H9 (cell line): Measurements from ENCODE around the gene SLC16A7. TPM values are rescaled to one million over a fixed set of nuclear protein-coding genes. Genes with fewer than 3 reads are reported as not detected.

Source experiments
- DNase-seq: peaks from one replicate; pipeline ENCODE4 v3.0.0-alpha.2; 2017
- H2AFZ ChIP-seq: one replicate; pipeline ENCODE4 v1.6.1; 2013; ENCODE audit warnings: mild to moderate bottlenecking, low read length, control low read depth, moderate library complexity
- H2AK5ac ChIP-seq: 2 replicates; pipeline ENCODE4 v1.6.1; 2013; ENCODE audit warnings: low read length, control low read depth, mixed read lengths; ENCODE audit not compliant: insufficient read length
- H2BK120ac ChIP-seq: one replicate; pipeline ENCODE4 v1.6.1; 2013; ENCODE audit warnings: low read depth, mild to moderate bottlenecking, low read length, control low read depth, inconsistent platforms; ENCODE audit not compliant: poor library complexity, severe bottlenecking
- H2BK12ac ChIP-seq: 2 replicates; pipeline ENCODE4 v1.6.1; 2013; ENCODE audit warnings: low read length, control low read depth, mixed read lengths, low read depth; ENCODE audit not compliant: insufficient read length
- H2BK15ac ChIP-seq: 2 replicates; pipeline ENCODE4 v1.6.1; 2013; ENCODE audit warnings: low read depth, low read length, control low read depth
- H2BK20ac ChIP-seq: one replicate; pipeline ENCODE4 v1.6.1; 2013; ENCODE audit warnings: low read depth, mild to moderate bottlenecking, low read length, control low read depth, inconsistent platforms; ENCODE audit not compliant: poor library complexity, severe bottlenecking
- H2BK5ac ChIP-seq: 2 replicates; pipeline ENCODE4 v1.6.1; 2013; ENCODE audit warnings: low read length, control low read depth, mixed read lengths; ENCODE audit not compliant: insufficient read length
- H3K14ac ChIP-seq: 2 replicates; pipeline ENCODE4 v1.6.1; 2013; ENCODE audit warnings: low read length, control low read depth; ENCODE audit not compliant: insufficient read depth
- H3K18ac ChIP-seq: 2 replicates; pipeline ENCODE4 v1.6.1; 2013; ENCODE audit warnings: low read depth, mild to moderate bottlenecking, mixed read lengths, low read length, control low read depth; ENCODE audit not compliant: insufficient read length
- H3K23ac ChIP-seq: 2 replicates; pipeline ENCODE4 v1.6.1; 2013; ENCODE audit warnings: low read length, control low read depth, mixed read lengths, low read depth; ENCODE audit not compliant: insufficient read length
- H3K23me2 ChIP-seq: 2 replicates; pipeline ENCODE4 v1.6.1; 2013; ENCODE audit warnings: low read depth, mild to moderate bottlenecking, mixed read lengths, low read length, control low read depth; ENCODE audit not compliant: insufficient read length, poor library complexity, severe bottlenecking
- H3K27ac ChIP-seq: 2 replicates; pipeline ENCODE4 v1.5.1; 2013; ENCODE audit warnings: low read length, control low read depth, mixed read lengths, low read depth; ENCODE audit not compliant: insufficient read length
- H3K27me3 ChIP-seq: 2 replicates; pipeline ENCODE4 v1.6.1; 2013; ENCODE audit warnings: low read length, control low read depth, inconsistent platforms; ENCODE audit not compliant: insufficient read depth
- H3K4ac ChIP-seq: 2 replicates; pipeline ENCODE4 v1.6.1; 2013; ENCODE audit warnings: low read depth, mild to moderate bottlenecking, control low read depth, inconsistent platforms, low read length, moderate library complexity
- H3K4me1 ChIP-seq: 2 replicates; pipeline ENCODE4 v1.6.1; 2013; ENCODE audit warnings: low read length, control low read depth, inconsistent platforms; ENCODE audit not compliant: insufficient read depth
- H3K4me2 ChIP-seq: 2 replicates; pipeline ENCODE4 v1.6.1; 2013; ENCODE audit warnings: low read length, control low read depth, mixed read lengths; ENCODE audit not compliant: insufficient read length, insufficient read depth
- H3K56ac ChIP-seq: 2 replicates; pipeline ENCODE4 v1.6.1; 2013; ENCODE audit warnings: low read depth, mild to moderate bottlenecking, mixed read lengths, low read length, control low read depth; ENCODE audit not compliant: insufficient read length
- H3K79me1 ChIP-seq: 2 replicates; pipeline ENCODE4 v1.6.1; 2013; ENCODE audit warnings: low read depth, mild to moderate bottlenecking, moderate library complexity, low read length, control low read depth, inconsistent platforms; ENCODE audit not compliant: insufficient read depth, poor library complexity, severe bottlenecking
- H3K79me2 ChIP-seq: 2 replicates; pipeline ENCODE4 v1.6.1; 2013; ENCODE audit warnings: low read length, control low read depth, inconsistent platforms; ENCODE audit not compliant: insufficient read depth
- H3K9ac ChIP-seq: 2 replicates; pipeline ENCODE4 v1.6.1; 2013; ENCODE audit warnings: low read length, control low read depth, mixed read lengths; ENCODE audit not compliant: insufficient read length; ENCODE audit errors: extremely low read depth
- H3K9me3 ChIP-seq: one replicate; pipeline ENCODE4 v1.6.1; 2013; ENCODE audit warnings: low read depth, low read length, inconsistent platforms; ENCODE audit not compliant: control insufficient read depth
- H3T11ph ChIP-seq: one replicate; pipeline ENCODE4 v1.6.1; 2013; ENCODE audit warnings: mild to moderate bottlenecking, low read length, control low read depth, inconsistent platforms
- H4K20me1 ChIP-seq: one replicate; pipeline ENCODE4 v1.6.1; 2013; ENCODE audit not compliant: control insufficient read depth, insufficient read length, insufficient read depth
- H4K5ac ChIP-seq: 2 replicates; pipeline ENCODE4 v1.6.1; 2013; ENCODE audit warnings: low read depth, mild to moderate bottlenecking, mixed read lengths, low read length, control low read depth; ENCODE audit not compliant: insufficient read length
- H4K8ac ChIP-seq: replicated peaks from 2 replicates; pipeline ENCODE4 v1.6.1; 2013; ENCODE audit warnings: low read length, control low read depth, mixed read lengths, low read depth; ENCODE audit not compliant: insufficient read length
- H4K91ac ChIP-seq: 2 replicates; pipeline ENCODE4 v1.6.1; 2013; ENCODE audit warnings: low read depth, mild to moderate bottlenecking, moderate library complexity, mixed read lengths, low read length, control low read depth; ENCODE audit not compliant: insufficient read length
- H3K27ac Mint-ChIP-seq, 3 experiments: 2 replicates in 2 of 3; 3 replicates in 1 of 3; pipeline ENCODE4 v1.8.0; 2020 to 2021; ENCODE audit warnings: mixed read lengths in 3 of 3, mild to moderate bottlenecking in 1 of 3, moderate library complexity in 1 of 3
- H3K27me3 Mint-ChIP-seq: 2 replicates; pipeline ENCODE4 v1.8.0; 2021; ENCODE audit warnings: low read depth, mild to moderate bottlenecking, moderate library complexity, mixed read lengths
- H3K36me3 Mint-ChIP-seq, 3 experiments: 2 replicates in 2 of 3; 3 replicates in 1 of 3; pipeline ENCODE4 v1.8.0; 2020 to 2021; ENCODE audit warnings: low read depth in 3 of 3, mixed read lengths in 3 of 3; ENCODE audit not compliant: insufficient read depth in 1 of 3
- H3K4me1 Mint-ChIP-seq, 2 experiments: 2 replicates each; pipeline ENCODE4 v1.8.0; 2020; ENCODE audit warnings: mixed read lengths in 2 of 2
- H3K4me3 Mint-ChIP-seq, 2 experiments: 2 replicates in 1 of 2; 3 replicates in 1 of 2; pipeline ENCODE4 v1.8.0; 2020 to 2021; ENCODE audit warnings: mild to moderate bottlenecking in 2 of 2, mixed read lengths in 2 of 2, moderate library complexity in 1 of 2
- H3K9me3 Mint-ChIP-seq, 2 experiments: 2 replicates in 1 of 2; 3 replicates in 1 of 2; pipeline ENCODE4 v1.8.0; 2020; ENCODE audit warnings: mild to moderate bottlenecking in 2 of 2, mixed read lengths in 2 of 2, moderate library complexity in 1 of 2
- CTCF ChIP-seq: fragments of 200-600 bp; sonication (generic); conservative IDR thresholded peaks from 3 replicates; pipeline ENCODE4 v1.8.0; 2021; ENCODE audit warnings: antibody characterized with exemption, mild to moderate bottlenecking
- WGBS: extraction: QIAGEN DNeasy Blood & Tissue Kit; methylation state at CpG from one replicate; pipeline ENCODE4 v1.1.7; 2013; ENCODE audit warnings: missing lambda C conversion rate, low lambda C conversion rate, mixed read lengths; ENCODE audit not compliant: insufficient read length; ENCODE audit errors: extremely low coverage; 5-methylcytosine and 5-hydroxymethylcytosine counted together
- total RNA-seq: library from RNA; stranded (reverse); gene quantifications from 2 replicates; pipeline ENCODE4 v1.2.1, GENCODE V29; 2021

Gene SLC16A7
- total RNA-seq, 1 experiment from 2014 or later: 2.2 TPM

GRCh38 chr12:59583003-59583712, 12.7 kb upstream of the SLC16A7 start:
- no peak overlapping the region for H3K4ac ChIP-seq

More at GRCh38 chr12:59583003-59583712, 12.7 kb upstream of the SLC16A7 start:
- Histone ChIP-seq H3K79me1 (no peaks in the 10 kb centered on the region), H3K27me3 (no peaks in the 10 kb centered on the region), H3K4me1 (no peaks in the 10 kb centered on the region), H3K14ac (no peak overlapping the region), H2BK15ac (no peak overlapping the region), H3K27ac (no peak overlapping the region), H2AFZ (no peak overlapping the region), H2BK12ac (no peak overlapping the region), H3T11ph (no peak overlapping the region), H3K23ac (no peak overlapping the region), H2AK5ac (no peak overlapping the region), H3K9me3 (no peaks in the 10 kb centered on the region), H3K79me2 (no peaks in the 10 kb centered on the region), H4K5ac (no peak overlapping the region), H3K56ac (no peak overlapping the region), H3K18ac (no peak overlapping the region), H3K9ac (no peak overlapping the region), H4K8ac (no peak overlapping the region), H4K91ac (no peak overlapping the region), H2BK5ac (no peak overlapping the region), H2BK120ac (no peak overlapping the region), H2BK20ac (no peak overlapping the region), H4K20me1 (no peaks in the 10 kb centered on the region), H3K4me2 (no peak overlapping the region), H3K23me2 (no peaks in the 10 kb centered on the region)
- no CpG with 5 or more reads among the region's 1 CpG for WGBS
- Mint-ChIP-seq H3K4me3 (no peak overlapping the region), H3K9me3 (no peaks in the 10 kb centered on the region), H3K27me3 (no peaks in the 10 kb centered on the region), H3K36me3 (no peaks in the 10 kb centered on the region), H3K4me1 (no peaks in the 10 kb centered on the region), H3K27ac (no peak overlapping the region)
- TF ChIP-seq CTCF: no peak
- no peak for DNase-seq
